GM12875 (cell line): ENCODE results near the gene RDH13.

Experiments
- H3K4me3 ChIP-seq: one replicate; pipeline ENCODE4 v1.5.1; 2011; ENCODE audit warnings: low read depth, low read length, control low read depth
- TF ChIP-seq, protein P1 (sequence below): IDR thresholded peaks from 2 replicates; pipeline ENCODE4 v1.5.1; 2011; ENCODE audit warnings: low read depth, mild to moderate bottlenecking, control low read depth, inconsistent platforms, low read length, moderate library complexity, borderline replicate concordance; ENCODE audit not compliant: insufficient read depth

The RDH13 gene

DNA sequence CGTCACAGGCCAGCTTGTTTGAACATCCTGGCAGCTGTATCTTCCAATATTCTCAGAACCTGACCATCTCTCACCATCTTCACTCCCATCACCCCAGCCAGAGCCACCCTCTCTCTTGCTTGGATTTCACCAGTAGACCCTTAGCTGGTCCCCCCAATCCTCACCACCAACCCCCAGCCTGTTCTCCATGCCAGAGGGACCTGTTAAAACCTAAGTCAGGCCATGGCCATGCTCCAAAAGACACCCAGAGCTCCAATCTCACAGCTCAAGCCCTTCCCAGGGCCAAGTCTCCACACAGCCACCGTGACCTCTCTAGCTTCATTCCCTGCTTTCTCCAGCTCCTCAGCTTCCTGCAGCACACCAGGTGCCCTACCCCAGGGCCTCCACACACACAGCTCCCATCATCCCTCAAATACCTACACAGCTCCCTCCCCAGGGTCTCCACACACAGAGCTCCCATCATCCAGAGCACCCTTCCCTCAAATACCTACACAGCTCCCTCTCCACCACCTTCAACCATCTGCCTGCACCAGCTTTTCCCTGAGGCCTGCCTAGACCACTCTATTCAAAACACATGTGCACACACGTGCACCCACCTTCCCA, 26.5 kb upstream of the RDH13 start:
- TF ChIP-seq, protein P1, sequence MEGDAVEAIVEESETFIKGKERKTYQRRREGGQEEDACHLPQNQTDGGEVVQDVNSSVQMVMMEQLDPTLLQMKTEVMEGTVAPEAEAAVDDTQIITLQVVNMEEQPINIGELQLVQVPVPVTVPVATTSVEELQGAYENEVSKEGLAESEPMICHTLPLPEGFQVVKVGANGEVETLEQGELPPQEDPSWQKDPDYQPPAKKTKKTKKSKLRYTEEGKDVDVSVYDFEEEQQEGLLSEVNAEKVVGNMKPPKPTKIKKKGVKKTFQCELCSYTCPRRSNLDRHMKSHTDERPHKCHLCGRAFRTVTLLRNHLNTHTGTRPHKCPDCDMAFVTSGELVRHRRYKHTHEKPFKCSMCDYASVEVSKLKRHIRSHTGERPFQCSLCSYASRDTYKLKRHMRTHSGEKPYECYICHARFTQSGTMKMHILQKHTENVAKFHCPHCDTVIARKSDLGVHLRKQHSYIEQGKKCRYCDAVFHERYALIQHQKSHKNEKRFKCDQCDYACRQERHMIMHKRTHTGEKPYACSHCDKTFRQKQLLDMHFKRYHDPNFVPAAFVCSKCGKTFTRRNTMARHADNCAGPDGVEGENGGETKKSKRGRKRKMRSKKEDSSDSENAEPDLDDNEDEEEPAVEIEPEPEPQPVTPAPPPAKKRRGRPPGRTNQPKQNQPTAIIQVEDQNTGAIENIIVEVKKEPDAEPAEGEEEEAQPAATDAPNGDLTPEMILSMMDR = no peak
- H3K4me3 ChIP-seq = no peak overlapping the region

DNA sequence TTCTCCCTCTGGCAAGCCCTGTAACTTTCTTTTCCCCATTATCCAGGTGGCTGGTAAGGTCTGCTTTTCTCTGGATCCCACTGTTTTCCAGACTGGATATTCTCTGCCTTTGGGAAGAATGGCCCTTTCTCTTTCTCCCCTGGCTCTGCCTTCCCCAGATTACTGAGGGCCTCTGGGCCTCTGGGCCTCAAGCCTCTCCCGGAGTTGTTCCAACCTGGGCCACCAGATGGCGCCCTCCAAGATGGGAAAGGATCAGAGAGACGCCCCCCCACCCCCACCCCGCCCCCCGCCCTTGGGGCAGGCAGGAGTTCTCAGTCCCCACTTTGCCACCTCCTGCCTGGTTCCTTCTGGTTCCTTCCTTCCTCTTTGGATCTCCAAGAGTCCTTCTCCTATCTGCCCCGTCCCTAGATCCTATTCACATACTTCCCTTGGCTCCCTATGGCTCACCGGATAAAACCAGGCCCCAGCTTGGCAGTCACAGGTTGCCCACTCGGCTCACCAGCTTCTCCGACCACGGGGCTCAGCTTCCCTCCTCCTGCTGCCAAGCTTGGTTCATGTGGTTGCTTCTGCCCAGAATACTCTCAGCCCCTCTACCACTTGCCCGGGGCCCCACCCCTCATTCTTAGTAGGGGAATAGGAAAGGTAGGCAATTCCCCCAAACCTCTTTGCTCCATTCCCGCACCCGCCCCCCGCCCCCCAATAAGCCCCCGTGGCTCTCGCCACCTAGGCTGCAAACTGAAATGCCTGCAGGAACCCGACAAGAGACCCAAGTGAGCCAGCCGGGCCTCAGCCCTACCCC, 25.8 kb upstream of the RDH13 start:
- TF ChIP-seq, protein P1 = peak; percentile 65
- no peak overlapping the region for H3K4me3 ChIP-seq

DNA sequence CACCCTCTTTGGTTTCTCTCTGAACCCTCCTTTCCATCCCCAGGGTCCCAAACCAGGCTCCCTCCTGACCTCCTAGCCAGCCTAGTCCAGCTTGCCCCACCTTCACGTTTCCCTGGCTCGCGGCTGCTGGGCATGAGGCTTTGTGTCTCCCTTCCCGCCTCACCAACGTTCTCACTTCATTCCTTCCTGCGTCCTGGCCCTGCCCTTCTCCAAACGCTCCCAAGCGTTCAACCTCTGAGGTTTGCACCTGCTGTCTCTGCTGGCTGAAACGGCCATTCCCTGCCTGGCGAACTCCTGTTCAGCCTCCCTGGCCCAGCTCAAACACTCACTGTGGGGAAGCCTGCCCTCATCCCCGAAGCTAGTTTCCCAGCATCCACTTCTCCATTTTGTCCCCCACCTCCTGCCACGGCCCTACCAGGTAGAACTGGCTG, 25.1 kb upstream of the RDH13 start:
- no peak overlapping the region for H3K4me3 ChIP-seq
- TF ChIP-seq, protein P1 = no peak

DNA sequence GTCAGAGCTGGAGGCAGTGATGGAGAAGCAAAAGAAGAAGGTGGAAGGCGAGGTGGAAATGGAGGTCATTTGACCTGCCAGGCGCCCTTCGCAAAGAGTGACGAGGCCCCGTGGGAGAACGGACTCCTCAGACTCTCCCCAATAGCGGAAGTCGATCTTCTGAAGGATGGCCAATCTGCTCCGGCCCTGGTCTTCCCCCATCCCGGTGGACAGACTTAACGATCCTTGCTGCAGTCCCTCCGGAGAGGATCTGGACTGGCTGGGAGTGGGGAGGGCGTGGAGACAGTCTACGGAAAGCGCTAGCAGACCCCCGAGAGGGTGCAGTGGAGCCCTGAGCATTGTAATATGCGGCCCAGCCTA, 24.6 kb upstream of the RDH13 start:
- no peak overlapping the region for H3K4me3 ChIP-seq
- TF ChIP-seq, protein P1 = no peak

DNA sequence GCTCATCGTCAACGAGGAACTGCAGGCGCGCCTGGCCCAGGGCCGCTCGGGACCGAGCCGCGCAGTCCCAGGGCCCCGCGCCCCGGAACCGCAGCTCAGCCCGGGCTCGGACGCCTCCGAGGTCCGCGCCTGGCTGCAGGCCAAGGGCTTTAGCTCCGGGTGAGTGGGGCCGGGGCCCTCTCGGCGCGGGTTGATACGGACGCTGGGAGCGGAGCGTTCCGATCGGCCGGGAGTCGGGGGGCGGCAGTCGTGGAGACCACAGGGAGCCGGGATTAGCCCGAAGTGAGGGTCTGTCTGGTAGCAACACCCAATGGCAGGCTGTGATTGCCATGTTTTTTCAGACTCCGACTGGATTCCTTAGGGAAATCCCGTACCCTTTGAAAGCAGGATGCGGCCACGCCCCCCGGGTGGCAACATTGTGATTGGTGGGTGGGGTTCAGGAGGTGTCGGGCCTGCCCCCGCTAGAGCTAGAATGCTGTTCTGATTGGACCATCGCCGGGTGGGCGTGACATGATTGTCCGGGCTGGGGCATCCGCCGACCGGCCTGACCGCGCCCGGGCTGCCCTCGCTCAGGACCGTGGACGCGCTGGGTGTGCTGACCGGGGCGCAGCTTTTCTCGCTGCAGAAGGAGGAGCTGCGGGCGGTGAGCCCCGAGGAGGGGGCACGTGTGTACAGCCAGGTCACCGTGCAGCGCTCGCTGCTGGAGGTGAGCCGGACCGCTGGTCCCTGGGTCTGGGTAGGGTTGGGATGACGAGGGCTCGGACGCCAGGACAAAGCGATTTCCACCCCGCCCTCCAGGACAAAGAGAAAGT, 24.0 kb upstream of the RDH13 start:
- TF ChIP-seq, protein P1 = no peak
- no peak overlapping the region for H3K4me3 ChIP-seq

DNA sequence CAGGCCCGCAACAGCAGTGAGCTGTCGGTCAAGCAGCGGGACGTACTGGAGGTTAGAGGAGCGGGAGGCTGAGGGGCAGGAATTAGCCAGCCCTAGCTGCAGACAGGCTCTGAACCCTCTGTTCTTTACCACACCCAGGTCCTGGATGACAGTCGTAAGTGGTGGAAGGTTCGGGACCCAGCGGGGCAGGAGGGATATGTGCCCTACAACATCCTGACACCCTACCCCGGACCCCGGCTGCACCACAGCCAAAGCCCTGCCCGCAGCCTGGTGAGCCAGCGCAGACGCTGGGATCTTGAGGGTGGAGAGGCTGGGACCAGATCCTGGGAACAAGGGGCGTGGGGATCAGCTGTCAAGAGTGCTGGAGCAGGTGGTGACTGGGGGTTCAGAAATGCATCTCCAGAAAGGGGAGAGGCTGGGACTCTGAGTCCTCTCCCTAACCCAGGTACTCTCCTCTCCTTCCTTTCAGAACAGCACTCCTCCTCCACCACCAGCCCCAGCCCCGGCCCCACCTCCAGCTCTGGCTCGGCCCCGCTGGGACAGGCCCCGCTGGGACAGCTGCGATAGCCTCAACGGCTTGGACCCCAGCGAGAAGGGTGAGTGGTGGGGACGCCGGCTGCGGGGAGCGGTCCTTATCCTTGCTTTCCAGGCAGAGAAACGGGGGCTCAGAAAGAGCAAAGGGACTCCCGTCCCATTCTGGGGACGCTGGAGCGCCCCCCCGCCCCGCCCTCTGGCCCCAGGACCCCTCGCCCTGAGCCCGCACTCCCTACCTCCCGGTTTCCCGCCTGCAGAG, 23.2 kb upstream of the RDH13 start:
- H3K4me3 ChIP-seq = no peak overlapping the region
- TF ChIP-seq, protein P1 = no peak
